GM21526 (cell line): Measurements from ENCODE around the gene CACFD1.
"Not testable (repeated sequence)": the region's sequence is repeated elsewhere in the genome, so short reads cannot be mapped to it uniquely, and the experiment has no call there.

ENCODE experiments used
- ATAC-seq: cut with Tn5 transposase; IDR thresholded peaks from one replicate; pipeline ENCODE4 v1.9.1; 2021; ENCODE audit warnings: moderate library complexity; ENCODE audit not compliant: unreplicated experiment, low FRiP score

Gene CACFD1

DNA sequence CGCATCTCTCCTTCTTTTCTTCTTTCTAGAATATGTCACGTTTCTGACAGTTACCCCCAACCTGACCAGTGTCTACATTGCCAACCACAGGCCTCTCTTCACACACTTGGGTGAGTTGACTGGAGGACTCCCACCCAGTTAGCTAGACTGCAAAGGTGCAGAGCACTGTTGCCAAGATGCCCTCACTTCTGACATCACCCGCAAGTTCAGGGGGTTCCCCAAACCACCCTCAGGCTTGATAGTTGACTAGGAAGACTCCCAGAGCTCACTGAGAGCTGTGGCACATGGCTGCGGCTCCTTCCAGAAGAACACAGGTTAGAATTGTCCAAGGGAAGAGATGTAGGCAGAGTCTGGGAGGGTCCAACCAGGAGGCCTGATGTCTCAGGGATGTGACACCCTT is 20.4 kb upstream of the CACFD1 start:
- ATAC-seq, result no peak

DNA sequence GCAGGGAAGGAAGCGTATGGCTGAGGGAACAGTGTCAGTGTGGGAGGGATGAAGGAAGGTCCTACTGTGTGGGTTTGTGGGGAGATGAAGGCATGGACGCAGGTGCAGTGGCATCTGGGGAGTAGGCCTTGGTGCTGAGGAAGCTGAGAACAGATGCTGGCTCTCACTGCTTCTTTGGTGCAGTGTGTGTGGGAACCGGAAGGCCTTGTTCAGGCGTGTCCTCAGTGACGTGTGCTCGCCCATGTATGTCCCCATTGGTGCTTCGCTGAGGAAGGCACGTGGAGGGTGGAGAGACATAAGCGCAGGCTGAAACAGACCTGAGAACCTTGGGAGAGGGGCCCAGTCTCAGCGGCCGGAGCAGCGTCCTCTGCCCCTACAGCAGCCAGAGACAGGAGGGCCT is 18.9 kb upstream of the CACFD1 start:
- ATAC-seq, result no peak

DNA sequence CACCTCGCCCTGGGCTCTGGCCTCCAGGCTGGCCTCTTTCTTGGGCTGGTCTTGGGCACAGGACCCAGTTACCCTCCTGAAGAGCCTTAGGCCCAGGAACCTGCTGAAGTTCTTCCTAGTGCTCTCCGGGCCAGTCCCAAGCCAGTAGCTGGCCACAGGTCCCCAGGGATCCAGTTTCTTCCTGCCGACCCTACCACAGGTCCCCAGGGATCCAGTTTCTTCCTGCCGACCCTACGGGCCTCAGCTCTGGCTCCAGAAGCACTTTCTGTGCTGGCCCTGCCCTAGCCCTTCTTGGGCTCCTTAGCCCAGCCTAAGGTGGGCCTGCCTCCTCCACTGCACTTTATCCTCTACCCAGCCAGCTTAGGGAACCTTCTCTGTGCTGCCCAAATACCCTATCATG is 18.2 kb upstream of the CACFD1 start:
- ATAC-seq, result no peak

DNA sequence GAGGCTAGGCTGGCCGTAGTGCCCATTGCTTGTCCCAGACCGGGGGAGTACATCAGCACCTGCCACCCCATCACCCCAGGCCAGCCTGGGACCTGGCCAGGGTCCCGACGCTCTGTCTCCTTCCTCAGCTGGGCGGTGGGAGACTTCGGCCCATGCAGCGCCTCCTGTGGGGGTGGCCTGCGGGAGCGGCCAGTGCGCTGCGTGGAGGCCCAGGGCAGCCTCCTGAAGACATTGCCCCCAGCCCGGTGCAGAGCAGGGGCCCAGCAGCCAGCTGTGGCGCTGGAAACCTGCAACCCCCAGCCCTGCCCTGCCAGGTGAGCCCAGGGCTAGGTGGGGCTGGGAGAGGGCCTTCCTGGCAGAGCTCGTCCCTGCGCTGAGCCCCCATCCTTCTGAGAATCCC is 16.5 kb upstream of the CACFD1 start:
- no peak for ATAC-seq

DNA sequence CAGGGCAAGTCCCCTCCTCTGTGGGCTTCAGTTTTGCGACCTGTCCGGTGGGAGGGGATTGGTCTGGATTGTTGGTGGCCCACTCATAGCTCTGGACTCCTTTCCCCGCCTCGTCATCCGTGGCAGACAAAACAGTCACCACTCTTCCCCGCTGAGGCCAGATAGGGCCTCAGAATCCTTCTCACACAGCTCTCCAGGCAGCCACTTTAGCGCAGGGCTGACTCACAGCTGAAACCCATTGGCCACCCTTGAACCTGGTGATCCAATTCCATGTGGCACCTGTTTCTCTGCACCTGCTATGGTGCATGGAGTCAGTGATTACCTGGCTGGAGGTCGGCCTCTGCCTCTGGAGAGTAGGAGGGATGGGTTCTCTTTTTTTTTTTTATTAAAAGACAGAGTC is 15.8 kb upstream of the CACFD1 start:
- no peak for ATAC-seq

DNA sequence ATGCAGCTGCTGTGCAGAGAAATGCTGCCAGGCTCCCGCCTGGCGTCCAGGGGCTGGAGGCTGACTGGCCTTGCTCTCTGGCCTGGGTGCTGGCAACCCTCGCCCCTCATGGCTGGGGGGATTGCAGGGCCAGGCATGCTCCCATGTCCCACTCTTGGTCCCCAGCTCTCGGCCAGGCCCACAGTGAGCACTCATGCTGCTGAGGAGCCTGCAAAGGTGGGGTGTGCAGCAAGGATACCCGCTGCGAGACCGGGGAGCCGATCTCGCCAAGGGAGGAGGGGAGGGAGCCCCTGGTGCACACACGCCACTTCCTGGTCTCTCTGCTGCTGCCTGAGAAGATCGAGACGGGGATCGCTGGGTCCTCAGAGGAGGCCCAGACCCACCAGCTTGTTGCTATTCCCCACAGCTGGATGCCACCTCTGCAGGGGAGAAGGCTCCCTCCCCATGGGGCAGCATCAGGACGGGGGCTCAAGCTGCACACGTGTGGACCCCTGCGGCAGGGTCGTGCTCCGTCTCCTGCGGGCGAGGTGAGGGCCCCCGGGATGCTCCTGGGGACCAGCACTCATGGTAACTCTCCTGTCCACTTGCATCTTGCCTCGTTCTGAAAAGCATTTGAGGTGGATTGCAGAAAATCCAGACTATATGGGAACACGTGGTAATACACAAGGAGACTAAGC is 14.3 kb upstream of the CACFD1 start:
- no peak for ATAC-seq

DNA sequence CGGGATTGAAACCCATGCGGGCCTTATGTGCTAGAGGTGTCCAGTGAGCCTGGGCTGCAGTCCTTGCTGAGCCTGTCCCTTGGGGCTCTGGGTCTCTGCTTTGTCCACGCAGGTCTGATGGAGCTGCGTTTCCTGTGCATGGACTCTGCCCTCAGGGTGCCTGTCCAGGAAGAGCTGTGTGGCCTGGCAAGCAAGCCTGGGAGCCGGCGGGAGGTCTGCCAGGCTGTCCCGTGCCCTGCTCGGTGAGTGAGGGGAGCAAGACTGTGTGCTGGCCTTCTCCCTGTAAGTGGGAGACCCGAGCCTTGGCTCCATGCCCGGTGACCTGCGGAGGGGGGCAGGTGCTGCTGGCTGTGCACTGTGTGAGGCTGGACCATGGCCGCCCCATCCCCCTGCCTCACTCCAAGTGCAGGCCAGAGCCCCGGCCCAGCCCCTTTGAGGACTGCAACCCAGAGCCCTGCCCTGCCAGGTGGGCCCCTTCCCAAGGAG is 11.2 kb upstream of the CACFD1 start:
- no peak for ATAC-seq

DNA sequence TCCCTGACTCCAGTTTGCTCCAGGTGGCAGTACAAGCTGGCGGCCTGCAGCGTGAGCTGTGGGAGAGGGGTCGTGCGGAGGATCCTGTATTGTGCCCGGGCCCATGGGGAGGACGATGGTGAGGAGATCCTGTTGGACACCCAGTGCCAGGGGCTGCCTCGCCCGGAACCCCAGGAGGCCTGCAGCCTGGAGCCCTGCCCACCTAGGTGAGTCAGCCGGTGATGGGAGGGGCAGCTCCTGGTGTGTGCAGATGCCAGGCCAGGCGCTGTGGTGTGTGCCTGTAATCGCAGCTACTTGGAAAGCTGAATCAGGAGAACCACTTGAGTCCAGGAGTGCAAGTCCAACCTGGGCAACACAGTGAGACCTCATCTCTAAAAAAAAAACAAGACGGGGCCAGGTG is 10.0 kb upstream of the CACFD1 start:
- ATAC-seq, result no peak

DNA sequence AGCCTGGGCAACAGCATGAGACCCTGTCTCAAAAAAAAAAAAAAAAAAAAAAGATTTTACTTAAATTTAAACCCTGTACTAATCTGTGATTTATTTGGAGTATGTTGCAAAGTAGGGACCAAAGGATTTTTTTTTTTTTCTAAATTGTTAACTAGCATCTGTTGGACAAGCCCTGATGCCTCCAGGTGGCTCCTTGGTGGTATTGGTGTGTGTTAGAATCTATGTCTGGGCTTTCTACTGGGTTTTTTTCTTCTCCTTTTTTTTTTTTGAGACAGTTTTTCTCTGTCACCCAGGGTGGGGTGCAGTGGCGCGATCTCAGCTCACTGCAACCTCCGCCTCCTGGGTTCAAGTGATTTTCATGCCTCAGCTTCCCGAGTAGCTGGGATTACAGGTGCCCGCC is 7.9 kb upstream of the CACFD1 start:
- not testable (repeated sequence) for ATAC-seq

DNA sequence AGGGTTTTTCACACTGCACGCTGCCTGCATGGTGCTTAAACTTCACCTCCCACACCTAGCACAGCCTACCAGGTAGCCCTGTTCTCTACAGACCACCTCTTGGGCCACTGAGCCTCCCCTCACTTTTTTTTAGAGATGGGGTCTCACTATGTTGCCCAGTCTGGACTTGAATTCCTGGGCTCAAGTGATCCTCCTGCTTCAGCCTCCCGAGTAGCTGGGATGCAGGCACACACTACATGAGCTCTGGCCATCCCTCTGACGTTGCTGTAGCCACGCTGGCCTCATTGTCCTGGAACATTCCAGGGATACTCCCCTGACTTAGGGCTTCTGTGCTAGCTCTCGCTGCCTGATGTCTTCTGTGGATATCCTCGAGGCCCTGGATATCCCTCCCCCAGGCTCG is 7.2 kb upstream of the CACFD1 start:
- no peak for ATAC-seq

DNA sequence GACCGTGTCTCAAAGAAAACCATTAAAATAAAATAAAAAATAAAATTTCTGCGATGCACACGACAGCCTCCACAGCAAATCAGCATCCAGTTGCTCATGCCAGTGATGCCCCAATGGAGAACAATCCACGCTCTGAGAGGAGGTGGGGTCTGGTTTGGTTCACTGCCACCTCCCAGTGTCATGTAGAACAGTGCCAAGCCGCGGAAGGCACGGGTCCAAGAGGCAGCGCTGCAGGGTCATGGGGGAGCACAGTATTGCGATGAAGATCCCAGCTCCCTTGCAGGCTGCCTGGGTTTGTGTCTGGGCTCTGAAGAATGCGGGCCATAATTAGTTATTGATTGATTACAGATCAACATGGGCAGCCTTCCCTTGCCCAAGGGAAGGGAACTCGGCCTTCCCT is 6.1 kb upstream of the CACFD1 start:
- ATAC-seq, result no peak

DNA sequence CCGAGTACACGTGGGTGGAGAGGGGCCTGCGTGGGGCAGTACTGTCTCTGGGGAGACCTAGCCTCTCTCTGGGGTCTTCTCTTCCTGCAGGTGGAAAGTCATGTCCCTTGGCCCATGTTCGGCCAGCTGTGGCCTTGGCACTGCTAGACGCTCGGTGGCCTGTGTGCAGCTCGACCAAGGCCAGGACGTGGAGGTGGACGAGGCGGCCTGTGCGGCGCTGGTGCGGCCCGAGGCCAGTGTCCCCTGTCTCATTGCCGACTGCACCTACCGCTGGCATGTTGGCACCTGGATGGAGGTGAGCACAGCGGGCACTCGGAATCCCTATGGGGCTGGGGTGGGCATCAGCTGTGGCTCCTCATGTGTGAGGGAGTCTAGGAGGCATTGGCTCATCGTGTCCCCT is 5.5 kb upstream of the CACFD1 start:
- ATAC-seq, result no peak

DNA sequence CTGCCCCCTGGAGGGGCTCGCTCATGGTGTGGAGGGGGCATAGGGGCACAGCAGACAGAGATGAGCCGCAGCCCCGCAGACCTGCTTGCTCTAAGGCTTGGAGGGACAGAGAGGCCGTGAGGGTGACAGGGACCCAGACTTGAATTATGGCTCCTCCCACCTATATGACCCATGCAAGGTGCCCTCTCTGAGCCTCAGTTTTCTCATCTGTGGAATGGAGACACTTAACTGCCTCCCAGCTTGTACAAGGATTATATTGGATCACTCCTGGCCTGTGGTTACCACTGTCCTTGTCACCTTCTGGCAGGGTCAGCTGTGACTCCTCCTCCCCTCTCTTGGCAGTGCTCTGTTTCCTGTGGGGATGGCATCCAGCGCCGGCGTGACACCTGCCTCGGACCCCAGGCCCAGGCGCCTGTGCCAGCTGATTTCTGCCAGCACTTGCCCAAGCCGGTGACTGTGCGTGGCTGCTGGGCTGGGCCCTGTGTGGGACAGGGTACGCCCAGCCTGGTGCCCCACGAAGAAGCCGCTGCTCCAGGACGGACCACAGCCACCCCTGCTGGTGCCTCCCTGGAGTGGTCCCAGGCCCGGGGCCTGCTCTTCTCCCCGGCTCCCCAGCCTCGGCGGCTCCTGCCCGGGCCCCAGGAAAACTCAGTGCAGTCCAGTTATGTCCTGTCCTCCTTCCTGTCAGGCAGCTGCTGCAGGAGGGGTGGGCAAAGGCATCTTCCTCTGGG is 4.7 kb upstream of the CACFD1 start:
- ATAC-seq, result no peak

DNA sequence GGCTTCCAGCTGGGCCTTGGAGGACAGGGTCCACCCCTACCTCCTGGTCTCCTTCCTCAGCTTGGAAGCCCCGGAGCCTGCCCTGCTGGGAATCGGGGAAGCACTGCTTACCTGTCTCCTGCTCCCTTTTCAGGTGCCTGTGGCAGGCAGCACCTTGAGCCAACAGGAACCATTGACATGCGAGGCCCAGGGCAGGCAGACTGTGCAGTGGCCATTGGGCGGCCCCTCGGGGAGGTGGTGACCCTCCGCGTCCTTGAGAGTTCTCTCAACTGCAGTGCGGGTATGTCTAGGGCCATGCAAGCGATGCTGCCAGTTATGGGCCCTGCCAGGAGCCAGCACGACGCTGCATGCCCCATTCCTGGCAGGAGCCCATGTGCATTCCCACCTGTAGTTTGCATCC is 3.8 kb upstream of the CACFD1 start:
- no peak for ATAC-seq

DNA sequence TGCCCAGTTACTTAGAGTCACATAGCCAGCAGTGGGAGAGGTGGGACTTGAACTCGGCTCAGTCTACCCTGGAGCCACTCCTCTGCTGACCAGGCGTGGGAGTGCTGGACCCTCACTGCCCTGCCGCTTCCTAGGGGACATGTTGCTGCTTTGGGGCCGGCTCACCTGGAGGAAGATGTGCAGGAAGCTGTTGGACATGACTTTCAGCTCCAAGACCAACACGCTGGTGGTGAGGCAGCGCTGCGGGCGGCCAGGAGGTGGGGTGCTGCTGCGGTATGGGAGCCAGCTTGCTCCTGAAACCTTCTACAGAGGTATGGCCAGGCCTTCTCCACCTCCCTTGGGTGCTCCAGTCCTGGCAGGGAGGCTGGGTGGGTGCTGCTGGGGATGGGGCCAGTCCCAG is 3.4 kb upstream of the CACFD1 start:
- ATAC-seq, result no peak

DNA sequence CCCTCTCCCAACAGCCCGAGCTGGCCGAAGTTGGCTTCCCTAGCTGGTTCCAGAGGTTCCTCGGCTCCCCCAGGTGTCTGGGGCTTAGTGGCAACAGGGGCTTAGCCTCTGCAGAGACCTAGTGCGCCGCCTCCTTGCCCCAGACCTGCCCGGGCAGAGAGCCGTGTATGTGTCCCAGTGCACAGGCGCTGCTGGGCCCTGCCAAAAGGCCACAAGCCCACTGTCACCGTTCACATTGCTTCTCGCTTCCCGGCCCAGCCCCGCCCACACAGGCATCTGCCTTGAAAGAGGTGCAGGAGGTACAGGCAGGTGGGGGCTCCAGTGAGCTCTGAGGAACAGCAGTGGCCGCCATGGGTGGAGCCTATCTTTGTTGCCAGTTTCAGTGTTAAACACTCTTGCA is 2.5 kb upstream of the CACFD1 start:
- no peak for ATAC-seq

DNA sequence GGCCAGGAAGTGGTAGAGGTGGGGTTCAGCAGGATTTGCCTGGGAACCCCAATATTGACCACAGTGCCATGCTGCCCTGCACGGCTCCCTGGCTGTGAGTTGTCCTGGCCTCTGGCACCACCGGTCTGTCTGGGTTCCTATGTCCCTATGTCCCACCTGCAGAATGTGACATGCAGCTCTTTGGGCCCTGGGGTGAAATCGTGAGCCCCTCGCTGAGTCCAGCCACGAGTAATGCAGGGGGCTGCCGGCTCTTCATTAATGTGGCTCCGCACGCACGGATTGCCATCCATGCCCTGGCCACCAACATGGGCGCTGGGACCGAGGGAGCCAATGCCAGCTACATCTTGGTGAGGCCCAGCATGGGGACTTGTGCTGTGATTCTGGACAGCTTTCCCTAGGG is 2.0 kb upstream of the CACFD1 start:
- no peak for ATAC-seq

DNA sequence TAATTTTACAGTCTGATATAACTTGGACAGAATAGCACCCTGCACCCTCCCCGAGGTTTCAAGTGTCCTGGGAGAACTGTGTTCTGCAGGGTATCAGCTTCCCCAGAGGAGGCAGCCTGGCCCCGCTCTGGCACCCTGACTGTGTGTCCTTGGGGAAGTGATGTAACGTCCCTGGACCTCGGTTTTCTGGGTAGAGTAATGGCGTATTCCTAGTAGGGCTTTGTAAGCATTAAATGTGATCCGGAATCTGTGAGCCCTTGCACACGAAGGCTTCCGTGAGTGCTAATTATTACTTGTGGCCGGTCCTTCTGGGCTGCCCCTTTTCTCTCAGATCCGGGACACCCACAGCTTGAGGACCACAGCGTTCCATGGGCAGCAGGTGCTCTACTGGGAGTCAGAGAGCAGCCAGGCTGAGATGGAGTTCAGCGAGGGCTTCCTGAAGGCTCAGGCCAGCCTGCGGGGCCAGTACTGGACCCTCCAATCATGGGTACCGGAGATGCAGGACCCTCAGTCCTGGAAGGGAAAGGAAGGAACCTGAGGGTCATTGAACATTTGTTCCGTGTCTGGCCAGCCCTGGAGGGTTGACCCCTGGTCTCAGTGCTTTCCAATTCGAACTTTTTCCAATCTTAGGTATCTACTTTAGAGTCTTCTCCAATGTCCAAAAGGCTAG is 1.0 kb upstream of the CACFD1 start:
- ATAC-seq, result no peak

DNA sequence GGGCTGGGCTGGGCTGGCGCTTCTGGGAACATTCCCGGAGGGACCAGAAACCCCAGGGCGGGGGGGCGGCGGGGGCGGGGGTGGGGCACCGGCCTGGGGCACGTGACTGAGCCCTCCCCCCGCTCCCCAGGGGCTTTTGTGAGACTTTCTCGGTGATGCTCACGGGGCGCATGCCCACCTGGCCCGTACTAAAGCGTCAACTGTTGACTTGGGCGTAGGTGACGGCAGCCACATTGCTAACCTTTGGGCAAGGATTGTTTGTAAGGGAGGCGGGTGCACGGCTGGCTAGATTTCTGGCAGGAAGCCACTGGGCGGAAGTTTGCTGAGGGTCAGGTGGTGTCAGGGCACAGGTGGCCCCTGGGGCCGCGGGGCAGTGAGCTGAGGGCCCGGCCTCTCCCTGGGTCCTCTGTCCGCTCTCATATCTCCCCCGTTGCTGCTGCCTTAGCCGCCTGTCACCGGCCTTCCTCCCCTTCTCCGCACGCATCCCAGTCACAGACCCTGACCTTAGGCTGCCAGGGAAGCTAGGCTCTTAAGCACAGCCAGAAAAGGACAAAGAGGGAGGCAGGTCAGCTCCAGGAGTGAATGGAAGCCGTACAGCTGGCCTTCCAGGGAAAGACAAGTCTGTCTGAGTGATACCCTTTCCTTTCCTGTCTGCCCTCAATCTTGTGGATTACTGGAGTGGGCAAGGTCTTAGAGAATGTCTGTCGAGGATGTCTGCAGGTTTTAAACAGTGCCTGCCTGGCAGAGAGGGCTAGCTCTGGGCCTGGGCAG is 812 bp downstream of the CACFD1 start:
- peak; percentile 16 for ATAC-seq

DNA sequence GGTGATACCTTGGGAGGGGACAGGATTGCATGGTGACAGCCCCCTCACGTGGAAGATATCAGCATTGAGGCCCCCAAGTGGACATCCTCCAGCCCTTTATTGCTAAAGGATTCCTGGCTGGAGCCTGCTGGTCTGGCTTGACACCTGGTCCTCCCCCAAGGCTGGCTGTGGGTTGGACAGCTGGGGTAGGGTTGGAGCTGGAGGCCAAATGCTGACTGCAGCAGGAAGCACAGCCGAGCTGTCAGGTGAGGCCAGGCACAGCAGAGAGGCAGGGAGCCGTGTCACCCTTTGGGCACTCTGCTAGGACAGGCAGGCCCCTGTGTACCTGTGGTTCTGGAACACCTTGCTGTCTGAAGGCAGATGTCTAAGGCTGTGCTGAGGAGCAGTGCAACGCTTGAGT is 2.2 kb downstream of the CACFD1 start:
- no peak for ATAC-seq

DNA sequence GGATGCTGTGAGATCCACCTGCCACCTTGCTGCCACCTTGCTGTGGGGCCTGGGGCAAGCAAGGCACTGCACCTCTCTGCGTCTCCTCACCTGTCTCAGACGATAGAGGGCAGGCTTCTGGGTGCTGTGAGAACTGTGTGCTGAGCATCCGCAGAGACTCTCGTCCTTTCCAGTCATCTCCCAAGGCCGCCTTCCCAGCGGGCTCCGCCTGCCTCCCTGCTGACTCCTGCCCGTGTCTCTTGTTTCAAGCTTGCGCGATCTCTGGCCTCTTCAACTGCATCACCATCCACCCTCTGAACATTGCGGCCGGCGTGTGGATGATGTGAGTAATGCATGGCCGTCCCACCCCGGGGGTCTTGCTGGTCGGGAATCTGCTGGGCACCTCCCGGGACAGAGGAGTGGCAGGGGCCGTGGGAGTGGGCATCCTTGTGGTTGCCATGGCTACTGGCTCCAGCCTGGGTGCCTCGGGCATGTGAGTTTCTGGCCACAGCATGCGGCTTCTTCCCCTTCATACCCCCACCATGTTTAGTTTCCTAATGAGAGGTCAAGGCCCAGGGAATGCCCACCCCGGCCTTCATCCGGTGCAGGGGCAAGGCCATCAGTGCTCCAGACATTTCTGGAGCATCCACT is 3.6 kb downstream of the CACFD1 start:
- ATAC-seq, result no peak
